ENCODE results near the gene SLC38A11.

SLC38A11 gene

GRCh38 chr2:164859251-164859818, 96.0 kb downstream of the SLC38A11 start:
- Histone ChIP-seq H3K9me3 (ENCODE audit: insufficient read depth, low read depth, low read length) (no peaks in the 10 kb centered on the region), H3K36me3 (ENCODE audit: insufficient read depth, low read length) (no peaks in the 10 kb centered on the region), H4K20me1 (ENCODE audit: insufficient read depth, low read length, poor library complexity, severe bottlenecking) (no peaks in the 10 kb centered on the region), H3K9ac (ENCODE audit: low read depth, low read length, poor library complexity, severe bottlenecking) (no peak overlapping the region), H3F3A (ENCODE audit: low read depth) (no peaks in the 10 kb centered on the region), H3K9me2 (replicated peaks; ENCODE audit: low read depth, low read length) (no peaks in the 10 kb centered on the region), H2AFZ (ENCODE audit: low read length) (no peak overlapping the region), H3K4me2 (ENCODE audit: low read depth, low read length, poor library complexity, severe bottlenecking) (no peak overlapping the region), H3K4me3 (ENCODE audit: low read length, poor library complexity, severe bottlenecking) (no peak overlapping the region), H3K4me1 (ENCODE audit: insufficient read depth, low read length, poor library complexity, severe bottlenecking) (peaks cover 7% of the 10 kb centered on the region), H3K27me3 (ENCODE audit: insufficient read depth, low read length, poor library complexity, severe bottlenecking) (no peaks in the 10 kb centered on the region), H3K79me2 (ENCODE audit: insufficient read depth, low read length) (no peaks in the 10 kb centered on the region)
- TF ChIP-seq CTCF (conservative IDR thresholded peaks at IDR 0.05; ENCODE audit: low read length) = no peak
- no peak for TF ChIP-seq EZH2phosphoT487 (IDR thresholded peaks at IDR 0.05; ENCODE audit: borderline replicate concordance)

- Histone ChIP-seq H3K4me3 (ENCODE audit: low read length, poor library complexity, severe bottlenecking) (no peak overlapping the region), H3K4me2 (ENCODE audit: low read depth, low read length, poor library complexity, severe bottlenecking) (no peak overlapping the region), H3K36me3 (ENCODE audit: insufficient read depth, low read length) (no peaks in the 10 kb centered on the region), H3K9ac (ENCODE audit: low read depth, low read length, poor library complexity, severe bottlenecking) (no peak overlapping the region), H3F3A (ENCODE audit: low read depth) (no peaks in the 10 kb centered on the region), H4K20me1 (ENCODE audit: insufficient read depth, low read length, poor library complexity, severe bottlenecking) (no peaks in the 10 kb centered on the region), H2AFZ (ENCODE audit: low read length) (no peak overlapping the region), H3K9me2 (replicated peaks; ENCODE audit: low read depth, low read length) (no peaks in the 10 kb centered on the region), H3K4me1 (ENCODE audit: insufficient read depth, low read length, poor library complexity, severe bottlenecking) (no peaks in the 10 kb centered on the region), H3K9me3 (ENCODE audit: insufficient read depth, low read depth, low read length) (no peaks in the 10 kb centered on the region), H3K79me2 (ENCODE audit: insufficient read depth, low read length) (no peaks in the 10 kb centered on the region), H3K27me3 (ENCODE audit: insufficient read depth, low read length, poor library complexity, severe bottlenecking) (no peaks in the 10 kb centered on the region)
- TF ChIP-seq CTCF (conservative IDR thresholded peaks at IDR 0.05; ENCODE audit: low read length) = no peak
- no peak for TF ChIP-seq EZH2phosphoT487 (IDR thresholded peaks at IDR 0.05; ENCODE audit: borderline replicate concordance)
These were observed 103.2 kb downstream of the SLC38A11 start for GRCh38 chr2:164852086-164852485.

GRCh38 chr2:164850235-164850634, 105.1 kb downstream of the SLC38A11 start:
- TF ChIP-seq EZH2phosphoT487 (IDR thresholded peaks at IDR 0.05; ENCODE audit: borderline replicate concordance) = no peak
- TF ChIP-seq CTCF (conservative IDR thresholded peaks at IDR 0.05; ENCODE audit: low read length) = no peak
- H3K27me3 ChIP-seq (ENCODE audit: insufficient read depth, low read length, poor library complexity, severe bottlenecking) = no peaks in the 10 kb centered on the region
- no peak overlapping the region for H3K4me2 ChIP-seq (ENCODE audit: low read depth, low read length, poor library complexity, severe bottlenecking)
- H2AFZ ChIP-seq (ENCODE audit: low read length) = no peak overlapping the region
- H3K9ac ChIP-seq (ENCODE audit: low read depth, low read length, poor library complexity, severe bottlenecking) = no peak overlapping the region
- no peaks in the 10 kb centered on the region for H3F3A ChIP-seq (ENCODE audit: low read depth)
- no peaks in the 10 kb centered on the region for H3K9me2 ChIP-seq (replicated peaks; ENCODE audit: low read depth, low read length)
- no peaks in the 10 kb centered on the region for H4K20me1 ChIP-seq (ENCODE audit: insufficient read depth, low read length, poor library complexity, severe bottlenecking)
- no peak overlapping the region for H3K4me3 ChIP-seq (ENCODE audit: low read length, poor library complexity, severe bottlenecking)
- no peaks in the 10 kb centered on the region for H3K4me1 ChIP-seq (ENCODE audit: insufficient read depth, low read length, poor library complexity, severe bottlenecking)
- H3K79me2 ChIP-seq (ENCODE audit: insufficient read depth, low read length) = no peaks in the 10 kb centered on the region
- H3K9me3 ChIP-seq (ENCODE audit: insufficient read depth, low read depth, low read length) = no peaks in the 10 kb centered on the region
- no peaks in the 10 kb centered on the region for H3K36me3 ChIP-seq (ENCODE audit: insufficient read depth, low read length)

All from Loucy (cell line).